HG03521 (cell line): ENCODE data around the gene VAC14.

ENCODE experiments used
- ATAC-seq: cut with Tn5 transposase; IDR thresholded peaks from one replicate; pipeline ENCODE4 v1.9.1; 2021; ENCODE audit warnings: mild to moderate bottlenecking, moderate library complexity; ENCODE audit not compliant: unreplicated experiment

Gene VAC14

GRCh38 chr16:70665113-70665694 lies 135.8 kb downstream of the VAC14 start:
- ATAC-seq = no peak

- ATAC-seq = no peak
Observed at GRCh38 chr16:70664325-70665112, 136.4 kb downstream of the VAC14 start.

DNA sequence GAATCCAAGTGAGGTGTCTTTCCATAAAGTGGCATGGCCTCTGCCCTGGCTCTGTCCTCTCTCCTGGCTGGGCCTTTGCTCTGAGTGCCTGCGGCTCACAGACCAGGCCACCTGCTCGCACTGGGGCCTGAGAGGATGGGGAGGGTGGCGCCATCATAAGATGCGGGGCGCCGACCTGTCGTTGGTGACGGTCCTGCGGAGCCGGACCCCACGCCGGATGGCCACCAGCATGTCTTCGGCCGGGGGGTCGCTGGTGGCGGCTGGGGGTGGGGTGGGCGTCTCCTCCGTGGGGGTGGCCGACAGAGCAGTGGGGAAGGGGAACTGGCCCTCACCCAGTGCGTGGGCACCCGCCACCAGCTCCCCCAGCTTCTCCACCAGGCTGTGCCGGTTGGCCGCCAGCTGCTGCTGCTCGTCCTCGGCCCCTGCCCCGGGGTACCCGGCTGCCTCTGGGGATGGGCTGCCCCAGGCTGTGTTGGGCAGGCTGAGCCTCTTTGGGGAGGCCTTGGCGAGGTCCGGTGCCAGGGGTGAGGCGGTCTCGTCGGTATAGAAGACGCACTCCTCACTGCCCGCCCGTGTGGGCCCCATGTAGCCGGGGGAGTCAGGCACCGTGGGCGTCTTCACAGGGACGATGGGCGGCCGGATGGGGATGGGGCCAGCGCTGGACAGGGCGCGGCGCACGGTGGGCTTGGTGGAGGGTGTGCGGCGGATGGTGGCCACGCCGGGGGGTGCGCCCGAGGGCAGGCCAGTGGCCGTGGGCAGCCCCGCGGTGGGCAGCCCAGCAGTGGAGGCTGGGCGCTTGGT lies 137.2 kb downstream of the VAC14 start:
- ATAC-seq = no peak

DNA sequence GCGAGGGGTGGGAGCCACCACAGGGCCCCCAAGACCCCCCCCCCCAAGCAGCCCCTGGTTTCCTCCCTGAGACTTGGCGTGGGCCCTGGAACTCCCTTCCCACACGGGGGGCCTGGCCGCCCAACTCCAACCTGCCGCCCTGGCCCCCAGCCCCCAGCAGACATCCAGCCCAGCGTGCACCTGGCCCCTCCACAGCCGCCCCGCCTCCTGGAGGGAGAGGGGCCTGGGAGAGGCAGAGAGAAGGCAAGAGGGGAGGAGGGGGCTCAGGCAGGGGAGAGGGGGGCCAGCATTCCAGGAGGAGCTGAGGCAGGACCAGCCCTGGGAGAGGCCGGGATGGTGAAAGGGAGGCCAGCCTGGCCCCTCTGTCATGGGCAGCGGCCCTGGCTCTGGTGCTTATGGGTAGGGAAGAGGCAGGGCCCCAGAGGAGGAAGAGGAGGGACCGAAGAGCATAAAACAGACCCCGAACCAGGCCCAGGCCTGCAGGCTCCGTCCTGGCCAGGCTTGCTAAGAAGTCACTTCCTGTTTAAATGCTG lies 137.9 kb downstream of the VAC14 start:
- ATAC-seq = no peak

GRCh38 chr16:70661918-70662641 lies 138.9 kb downstream of the VAC14 start:
- ATAC-seq = no peak

- ATAC-seq = no peak
Observed at GRCh38 chr16:70661534-70661917, 139.4 kb downstream of the VAC14 start.

- ATAC-seq = no peak
Observed at GRCh38 chr16:70660672-70661350, 140.1 kb downstream of the VAC14 start.

DNA sequence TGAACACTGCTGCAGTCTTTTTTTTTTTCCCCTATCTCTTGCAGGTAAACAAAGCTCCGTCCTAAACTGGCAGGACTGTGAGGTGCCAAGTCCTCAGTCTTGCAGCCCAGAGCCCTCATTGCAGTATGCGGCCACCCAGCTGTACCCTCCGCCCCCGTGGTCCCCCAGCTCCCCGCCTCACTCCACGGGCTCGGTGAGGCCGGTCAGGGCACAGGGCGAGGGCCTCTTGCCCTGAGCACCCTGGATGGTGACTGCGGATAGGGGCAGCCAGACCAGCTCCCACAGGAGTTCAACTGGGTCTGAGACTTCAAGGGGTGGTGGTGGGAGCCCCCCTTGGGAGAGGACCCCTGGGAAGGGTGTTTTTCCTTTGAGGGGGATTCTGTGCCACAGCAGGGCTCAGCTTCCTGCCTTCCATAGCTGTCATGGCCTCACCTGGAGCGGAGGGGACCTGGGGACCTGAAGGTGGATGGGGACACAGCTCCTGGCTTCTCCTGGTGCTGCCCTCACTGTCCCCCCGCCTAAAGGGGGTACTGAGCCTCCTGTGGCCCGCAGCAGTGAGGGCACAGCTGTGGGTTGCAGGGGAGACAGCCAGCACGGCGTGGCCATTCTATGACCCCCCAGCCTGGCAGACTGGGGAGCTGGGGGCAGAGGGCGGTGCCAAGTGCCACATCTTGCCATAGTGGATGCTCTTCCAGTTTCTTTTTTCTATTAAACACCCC lies 140.8 kb downstream of the VAC14 start:
- ATAC-seq = no peak

- no peak for ATAC-seq
Observed at GRCh38 chr16:70659546-70659945, 141.4 kb downstream of the VAC14 start.

GRCh38 chr16:70658921-70659320 lies 142.0 kb downstream of the VAC14 start:
- ATAC-seq = no peak

DNA sequence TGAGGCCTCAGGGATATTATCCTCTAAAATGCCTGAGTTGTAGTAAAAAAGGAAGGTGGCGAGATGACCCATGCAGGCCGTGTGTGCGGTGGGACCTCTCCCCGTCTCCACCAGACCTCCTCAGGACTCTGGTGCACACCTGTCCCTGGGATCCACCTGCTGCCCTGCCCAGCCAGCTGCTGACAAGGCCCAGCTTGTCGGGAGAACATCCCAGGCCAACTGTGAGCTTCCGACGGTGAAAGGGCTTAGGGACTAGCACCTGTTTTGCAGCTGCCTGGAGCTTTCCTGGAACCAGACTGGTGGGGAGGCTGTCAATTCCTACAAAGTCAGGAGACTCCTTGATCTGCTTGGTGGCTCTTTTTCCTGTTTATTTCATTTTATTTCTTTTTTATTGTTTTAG lies 143.0 kb downstream of the VAC14 start:
- ATAC-seq = no peak

GRCh38 chr16:70656712-70657263 lies 144.2 kb downstream of the VAC14 start:
- ATAC-seq = no peak

DNA sequence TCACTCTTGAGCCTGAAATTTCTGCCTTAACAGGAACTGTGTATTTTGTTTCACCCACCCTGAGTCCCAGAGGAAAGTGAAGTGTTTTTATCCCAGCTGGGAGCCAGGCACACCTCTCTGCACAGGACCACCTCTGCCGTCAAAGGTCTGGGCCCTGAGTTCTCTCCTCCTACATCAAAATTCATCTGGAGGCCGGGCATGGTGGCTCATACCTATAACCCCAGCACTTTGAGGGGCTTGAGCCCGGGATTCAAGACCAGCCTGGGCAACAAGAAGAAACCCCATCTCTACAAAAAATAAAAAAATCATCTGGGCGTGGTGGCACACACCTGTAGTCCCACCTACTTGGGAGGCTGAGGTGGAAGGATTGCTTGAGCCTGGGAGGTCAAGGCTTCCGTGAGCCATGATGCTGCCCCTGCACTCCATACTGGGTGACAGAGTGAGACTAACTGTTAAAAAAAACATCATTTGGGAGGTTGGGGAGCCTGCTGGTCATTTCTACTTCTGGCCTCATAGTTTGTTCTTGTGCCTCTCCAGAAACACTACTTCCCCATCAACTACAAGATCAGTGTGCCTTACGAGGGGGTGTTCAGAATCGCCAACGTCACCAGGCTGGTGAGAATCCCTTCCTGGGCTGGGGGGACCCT lies 144.8 kb downstream of the VAC14 start:
- ATAC-seq = no peak

DNA sequence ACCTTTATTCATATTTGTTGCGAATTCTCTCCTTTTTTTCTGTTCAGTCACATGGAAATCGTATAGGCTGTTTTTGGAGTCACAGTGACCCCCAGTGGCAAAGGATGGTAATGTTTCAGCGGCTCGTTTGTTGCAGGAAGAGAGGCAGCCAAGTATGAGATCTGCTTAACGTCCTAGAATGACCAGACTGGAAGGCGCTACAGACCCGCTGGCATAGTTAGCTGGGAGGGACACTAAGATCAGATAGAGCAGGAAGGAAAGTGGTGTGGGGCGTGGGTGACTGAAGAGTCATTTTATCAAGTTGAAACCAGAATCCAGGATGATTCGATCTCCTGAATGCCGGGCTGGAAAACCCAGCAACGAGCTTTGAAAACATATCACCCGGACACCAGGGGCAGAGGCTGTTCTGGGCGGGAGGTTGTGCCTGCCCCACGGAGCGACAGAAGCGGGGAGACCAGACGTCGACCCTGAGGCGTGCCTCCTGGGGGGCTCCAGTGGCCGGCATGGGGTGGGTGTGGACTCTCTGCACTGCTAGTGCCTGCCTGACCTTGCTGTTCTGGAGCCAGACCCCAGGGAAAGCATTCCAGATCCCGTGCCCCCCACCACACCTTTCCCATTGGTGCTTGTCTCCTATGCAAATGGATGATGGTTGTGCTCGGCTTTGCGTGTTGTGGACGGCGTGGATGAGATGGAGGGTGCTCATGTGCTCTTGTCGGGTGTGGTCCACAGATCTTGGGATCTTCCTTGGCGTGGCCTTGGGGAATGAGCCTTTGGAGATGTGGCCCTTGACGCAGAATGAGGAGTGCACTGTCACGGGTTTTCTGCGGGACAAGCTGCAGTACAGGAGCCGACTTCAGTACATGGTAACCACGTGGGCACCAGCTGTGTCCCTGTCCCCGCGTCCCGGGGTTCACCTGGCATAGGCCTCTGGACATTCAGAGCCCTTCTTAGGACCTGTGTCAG lies 146.9 kb downstream of the VAC14 start:
- no peak for ATAC-seq

DNA sequence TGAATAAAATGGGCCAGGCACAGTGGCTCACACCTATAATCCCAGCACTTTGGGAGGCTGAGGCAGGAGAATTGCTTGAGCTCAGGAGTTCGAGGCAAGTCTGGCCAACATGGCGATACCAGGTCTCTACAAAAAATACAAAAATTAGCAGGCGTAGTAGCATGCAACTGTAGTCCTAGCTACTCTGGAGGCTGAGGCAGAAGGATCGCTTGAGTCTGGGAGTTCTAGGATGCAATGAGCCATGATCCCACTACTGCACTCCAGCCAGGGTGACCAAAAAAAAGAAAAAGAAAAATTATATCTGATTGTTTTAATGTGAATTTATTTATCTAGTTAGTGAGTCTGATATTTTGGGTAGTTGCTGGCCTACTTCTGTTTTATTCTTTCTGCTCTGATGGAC lies 147.6 kb downstream of the VAC14 start:
- ATAC-seq = no peak

DNA sequence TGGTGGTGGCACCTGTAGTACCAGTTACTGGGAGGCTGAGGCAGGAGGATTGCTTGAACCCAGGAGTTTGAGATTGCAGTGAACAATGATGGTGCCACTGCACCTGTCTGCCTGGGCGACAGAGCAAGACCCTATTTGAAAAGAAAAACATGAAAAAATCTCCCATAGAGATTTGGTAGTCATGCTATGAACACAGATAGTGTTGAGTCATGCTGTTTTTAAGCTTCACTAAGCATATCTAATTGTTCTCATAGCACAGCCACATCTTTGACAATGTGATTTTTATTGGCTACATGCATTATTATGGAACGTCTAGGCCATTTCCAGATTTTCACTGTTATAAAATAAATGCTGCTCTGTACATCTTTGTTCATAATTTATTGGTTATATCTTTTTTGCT lies 148.6 kb downstream of the VAC14 start:
- no peak for ATAC-seq

- ATAC-seq = no peak
Observed at GRCh38 chr16:70651524-70651923, 149.4 kb downstream of the VAC14 start.

DNA sequence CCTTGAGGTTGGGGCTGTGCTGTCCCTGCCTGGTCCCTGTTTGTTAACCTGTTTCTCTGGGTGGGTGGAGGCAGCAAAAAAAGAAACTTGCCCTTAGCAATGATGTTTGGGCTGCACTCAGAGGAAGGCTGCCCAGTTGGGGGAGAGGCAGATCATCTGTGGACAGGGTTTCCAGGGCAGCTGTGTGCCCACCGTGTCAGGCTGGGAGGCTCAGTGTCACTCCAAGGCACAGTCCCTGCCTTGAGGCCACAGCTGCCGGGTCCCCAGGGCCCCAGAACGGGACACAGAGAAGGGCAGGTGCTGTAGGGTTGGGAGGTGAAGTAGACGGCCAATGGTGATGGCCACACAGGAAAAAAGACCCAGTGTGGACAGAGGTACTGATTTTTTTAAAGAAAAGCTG lies 150.7 kb downstream of the VAC14 start:
- ATAC-seq = no peak
